ENCODE data around the gene TAF4. TPM values are rescaled to one million over a fixed set of nuclear protein-coding genes. Genes with fewer than 3 reads are reported as not detected.

The TAF4 gene
- total and polyA plus RNA-seq, 3 donors from 2014 or later = 30.7 to 111 (median 107) TPM

DNA sequence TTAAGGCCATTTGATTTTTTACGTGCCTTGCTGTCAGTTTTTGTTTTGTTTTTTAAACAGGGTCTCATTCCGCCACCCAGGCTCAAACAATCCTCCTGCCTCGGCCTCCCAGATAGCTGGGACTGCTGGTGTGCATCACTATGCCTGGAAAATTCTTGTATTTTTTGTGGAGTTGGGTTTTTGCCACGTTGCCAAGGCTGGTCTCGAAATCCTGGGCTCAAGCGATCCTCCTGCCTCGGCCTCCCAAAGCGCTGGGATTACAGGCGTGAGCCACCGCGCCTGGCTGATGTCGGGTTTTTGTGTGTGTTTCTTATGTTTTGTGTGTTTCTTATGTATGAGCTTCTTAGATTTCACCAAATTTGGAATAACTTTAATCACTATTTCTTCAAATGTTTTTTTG, 104.8 kb downstream of the TAF4 start:
- Histone ChIP-seq H3K9me3 (no peaks in the 10 kb centered on the region), H3K27ac (no peak overlapping the region), H3K36me3 (ENCODE audit: low read depth, missing control alignments) (no peaks in the 10 kb centered on the region), H3K27me3 (no peaks in the 10 kb centered on the region), H3K4me3 (no peak overlapping the region), H3K4me1 (peaks cover 11% of the 10 kb centered on the region)
- intact Hi-C loops (cut with DNase I; ENCODE audit: low total_unique reads) = no loop called here
- no peak for TF ChIP-seq POLR2A (IDR thresholded peaks at IDR 0.05)
- TF ChIP-seq, protein P1, sequence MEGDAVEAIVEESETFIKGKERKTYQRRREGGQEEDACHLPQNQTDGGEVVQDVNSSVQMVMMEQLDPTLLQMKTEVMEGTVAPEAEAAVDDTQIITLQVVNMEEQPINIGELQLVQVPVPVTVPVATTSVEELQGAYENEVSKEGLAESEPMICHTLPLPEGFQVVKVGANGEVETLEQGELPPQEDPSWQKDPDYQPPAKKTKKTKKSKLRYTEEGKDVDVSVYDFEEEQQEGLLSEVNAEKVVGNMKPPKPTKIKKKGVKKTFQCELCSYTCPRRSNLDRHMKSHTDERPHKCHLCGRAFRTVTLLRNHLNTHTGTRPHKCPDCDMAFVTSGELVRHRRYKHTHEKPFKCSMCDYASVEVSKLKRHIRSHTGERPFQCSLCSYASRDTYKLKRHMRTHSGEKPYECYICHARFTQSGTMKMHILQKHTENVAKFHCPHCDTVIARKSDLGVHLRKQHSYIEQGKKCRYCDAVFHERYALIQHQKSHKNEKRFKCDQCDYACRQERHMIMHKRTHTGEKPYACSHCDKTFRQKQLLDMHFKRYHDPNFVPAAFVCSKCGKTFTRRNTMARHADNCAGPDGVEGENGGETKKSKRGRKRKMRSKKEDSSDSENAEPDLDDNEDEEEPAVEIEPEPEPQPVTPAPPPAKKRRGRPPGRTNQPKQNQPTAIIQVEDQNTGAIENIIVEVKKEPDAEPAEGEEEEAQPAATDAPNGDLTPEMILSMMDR (IDR thresholded peaks at IDR 0.05) = no peak
- no peak for DNase-seq
- WGBS, 2 donors = 94% methylated on average over 12 of the region's 12 CpGs

DNA sequence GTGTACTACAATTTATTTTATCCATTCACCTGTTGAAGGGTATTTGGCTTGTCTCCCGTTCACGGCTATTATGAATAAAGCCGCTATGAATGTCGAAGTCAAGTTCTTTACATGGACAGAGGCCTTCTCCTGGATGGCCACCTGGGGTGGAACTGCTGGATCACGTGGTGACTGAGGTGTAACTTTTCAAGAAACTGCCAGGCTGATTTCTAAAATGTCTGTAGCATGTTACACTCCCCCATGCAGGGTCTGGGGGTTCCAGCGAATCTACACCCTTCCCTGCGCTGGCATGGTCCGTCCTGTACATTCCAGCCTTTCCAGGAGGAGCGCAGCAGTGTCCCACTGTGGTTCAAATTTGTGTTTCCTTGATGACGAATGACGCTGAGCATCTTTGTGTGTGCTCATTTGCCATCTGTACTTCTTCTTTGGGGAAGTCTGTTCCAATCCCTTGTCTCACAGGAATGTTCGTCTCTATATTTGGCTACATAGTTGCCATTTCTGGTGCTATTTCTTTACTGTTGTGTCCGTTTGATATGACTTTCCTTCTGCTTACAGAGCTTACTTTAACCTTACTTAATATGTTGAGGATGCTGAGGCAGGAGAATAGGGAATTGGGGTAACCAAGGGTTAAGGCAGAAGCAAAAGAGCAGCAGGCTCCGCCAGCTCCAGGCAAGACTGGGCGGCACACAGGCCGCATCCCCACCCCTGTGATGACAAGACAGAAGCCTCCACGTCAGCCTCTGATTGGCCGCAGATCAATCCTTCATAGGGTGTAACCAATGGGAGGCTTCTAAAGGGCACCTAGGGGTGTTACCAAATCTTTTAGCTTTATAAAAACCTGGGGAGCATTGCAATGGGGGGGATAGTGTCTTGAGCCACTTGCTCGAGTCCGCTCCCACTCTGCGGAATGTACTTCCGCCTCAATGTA, 106.6 kb downstream of the TAF4 start:
- Histone ChIP-seq H3K36me3 (ENCODE audit: low read depth, missing control alignments) (no peaks in the 10 kb centered on the region), H3K9me3 (no peaks in the 10 kb centered on the region), H3K27me3 (no peaks in the 10 kb centered on the region), H3K27ac (peak overlapping the region in 1 of 2 donors; percentile 28), H3K4me1 (peaks cover 14% of the 10 kb centered on the region), H3K4me3 (peak overlapping the region in 1 of 2 donors; percentile 17)
- 27 to 31% methylated on average over 21 to 22 of the region's 22 CpGs for WGBS, 2 donors
- TF ChIP-seq, protein P1 (IDR thresholded peaks at IDR 0.05) = no peak
- no peak for TF ChIP-seq POLR2A (IDR thresholded peaks at IDR 0.05)
- peak; percentile 89 for DNase-seq
- intact Hi-C loops (cut with DNase I; ENCODE audit: low total_unique reads) = no loop called here

DNA sequence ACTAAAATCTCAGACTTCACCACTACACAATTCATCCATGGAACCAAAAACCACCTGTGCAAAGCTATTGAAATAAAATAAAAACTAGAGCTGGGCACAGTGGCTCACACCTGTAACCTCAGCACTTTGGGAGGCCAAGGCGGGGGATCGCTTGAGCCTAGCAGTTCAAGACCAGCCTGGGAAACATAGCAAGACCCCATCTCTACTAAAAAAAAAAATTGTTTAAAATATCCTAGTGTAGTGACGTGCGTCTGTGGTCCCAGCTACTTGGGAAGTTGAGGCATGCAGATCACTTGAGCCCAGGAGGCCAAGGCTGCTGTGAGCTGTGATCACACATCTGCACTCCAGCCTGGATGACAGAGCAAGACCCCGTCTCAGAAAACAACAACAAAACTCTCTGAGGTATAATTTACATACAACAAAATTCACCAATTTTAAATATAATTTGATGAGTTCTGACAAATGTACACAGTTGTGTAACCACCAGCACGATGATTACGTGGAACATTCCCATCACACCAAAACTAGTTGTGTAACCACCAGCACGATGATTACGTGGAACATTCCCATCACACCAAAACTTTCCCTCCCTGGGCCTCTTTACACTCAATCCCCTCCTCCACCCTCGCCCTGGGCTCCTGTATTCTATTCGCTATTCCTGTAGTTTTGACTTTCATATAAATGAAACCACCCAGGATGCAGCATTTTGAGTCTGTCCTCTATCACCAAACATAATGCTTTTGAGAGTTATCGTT, 107.5 kb downstream of the TAF4 start:
- WGBS, 2 donors = 77 to 81% methylated on average over 12 of the region's 12 CpGs
- intact Hi-C loops (cut with DNase I; ENCODE audit: low total_unique reads) = no loop called here

DNA sequence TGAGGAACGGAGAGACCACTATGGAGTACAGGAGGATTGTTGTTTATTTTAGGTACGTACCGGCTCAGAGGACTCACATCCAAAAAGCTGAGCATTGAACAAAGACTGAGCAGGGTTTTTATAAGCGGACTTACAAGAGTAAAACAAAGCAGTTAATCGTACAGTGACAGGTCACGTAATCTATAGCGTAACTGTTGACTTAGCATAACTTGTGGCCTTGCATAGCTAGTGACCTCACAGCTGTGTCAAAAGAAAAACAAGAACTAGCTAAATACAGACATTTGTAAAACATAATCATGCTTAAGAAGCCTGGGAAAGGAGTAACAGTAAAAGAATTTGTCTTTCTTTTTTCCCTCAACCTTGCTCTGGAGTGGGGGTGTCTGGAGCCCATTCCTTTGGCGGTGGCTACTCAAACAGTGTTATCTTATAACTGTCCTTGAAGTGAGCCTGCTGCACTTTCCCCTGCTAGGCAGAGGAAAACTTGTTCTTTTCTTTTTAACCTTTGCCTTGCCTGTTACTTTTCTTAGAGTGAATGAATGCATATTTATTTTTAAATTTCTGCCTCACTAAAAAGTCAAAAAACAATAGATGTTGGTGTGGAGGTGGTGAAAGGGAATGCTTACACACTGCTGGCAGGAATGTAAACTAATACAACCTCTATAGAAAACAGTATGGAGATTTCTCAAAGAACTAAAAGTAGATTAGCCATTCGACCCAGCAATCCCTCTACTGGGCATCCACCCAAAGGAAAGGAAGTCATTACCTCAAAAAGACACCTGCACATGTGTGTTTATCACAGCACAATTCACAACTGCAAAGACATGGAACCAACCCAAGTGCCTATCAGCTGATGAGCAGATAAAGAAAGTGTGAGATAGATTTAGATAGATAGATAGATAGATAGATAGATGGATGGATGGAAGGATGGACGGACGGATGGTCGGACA, 109.0 kb downstream of the TAF4 start:
- Histone ChIP-seq H3K9me3 (no peaks in the 10 kb centered on the region), H3K27ac (peak overlapping the region in 1 of 2 donors; percentile 43), H3K4me1 (peaks cover 14% of the 10 kb centered on the region), H3K36me3 (ENCODE audit: low read depth, missing control alignments) (no peaks in the 10 kb centered on the region), H3K27me3 (no peaks in the 10 kb centered on the region), H3K4me3 (no peak overlapping the region)
- intact Hi-C loops (cut with DNase I; ENCODE audit: low total_unique reads) = no loop called here
- no peak for TF ChIP-seq POLR2A (IDR thresholded peaks at IDR 0.05)
- TF ChIP-seq, protein P1 (IDR thresholded peaks at IDR 0.05) = no peak
- DNase-seq = peak; percentile 70
- 38 to 43% methylated on average over 12 of the region's 12 CpGs for WGBS, 2 donors

More for the DNA sequence above, 107.5 kb downstream of the TAF4 start:
- TF ChIP-seq POLR2A (IDR thresholded peaks at IDR 0.05) = no peak
- TF ChIP-seq, protein P1 (IDR thresholded peaks at IDR 0.05) = no peak
- DNase-seq = no peak
- H3K4me1 ChIP-seq = peaks cover 14% of the 10 kb centered on the region
- no peak overlapping the region for H3K4me3 ChIP-seq
- no peaks in the 10 kb centered on the region for H3K27me3 ChIP-seq
- no peaks in the 10 kb centered on the region for H3K9me3 ChIP-seq
- H3K36me3 ChIP-seq (ENCODE audit: low read depth, missing control alignments) = no peaks in the 10 kb centered on the region
- H3K27ac ChIP-seq = peak overlapping the region in 1 of 2 donors; percentile 28

All from testis (tissue), 3 donors.